DND-41 (cell line): ENCODE data around the gene KRT1.

Experiments
- ATAC-seq: fragments of 200-7000 bp; cut with Tn5 transposase; 3 replicates; pipeline ENCODE4 v1.9.1; 2021; ENCODE audit warnings: low read depth; ENCODE audit not compliant: insufficient read depth
- DNase-seq: peaks from one replicate; pipeline ENCODE4 v3.0.0-alpha.2; 2020
- H2AFZ ChIP-seq: 2 replicates; pipeline ENCODE4 v1.6.0; 2012; ENCODE audit warnings: low read depth, low read length
- H3K27ac ChIP-seq: 2 replicates; pipeline ENCODE4 v1.5.1; 2012; ENCODE audit warnings: low read length, inconsistent platforms
- H3K27me3 ChIP-seq: fragments of 200-600 bp; sonication (generic); 2 replicates; pipeline ENCODE4 v1.6.0; 2012; ENCODE audit warnings: low read length, mild to moderate bottlenecking, inconsistent platforms; ENCODE audit not compliant: insufficient read depth, poor library complexity
- H3K36me3 ChIP-seq: 2 replicates; pipeline ENCODE4 v1.5.1; 2012; ENCODE audit warnings: low read length, inconsistent platforms; ENCODE audit not compliant: insufficient read depth
- H3K4me1 ChIP-seq: 2 replicates; pipeline ENCODE4 v1.5.1; 2012; ENCODE audit warnings: mild to moderate bottlenecking, low read length; ENCODE audit not compliant: insufficient read depth
- H3K4me2 ChIP-seq: 2 replicates; pipeline ENCODE4 v1.6.0; 2012; ENCODE audit warnings: mild to moderate bottlenecking, moderate library complexity, low read length, inconsistent platforms; ENCODE audit not compliant: insufficient read depth
- H3K4me3 ChIP-seq, 2 experiments: fragments of 200-600 bp in 1 of 2; shearing (Covaris generic) in 1 of 2; 2 replicates each; pipeline ENCODE4 v1.5.1; 2012 to 2016; ENCODE audit warnings: inconsistent platforms in 2 of 2, low read length in 2 of 2, mild to moderate bottlenecking in 2 of 2, low read depth in 1 of 2, moderate library complexity in 1 of 2
- H3K79me2 ChIP-seq: 2 replicates; pipeline ENCODE4 v1.6.0; 2012; ENCODE audit warnings: low read length, inconsistent platforms; ENCODE audit not compliant: insufficient read depth
- H3K9ac ChIP-seq: 2 replicates; pipeline ENCODE4 v1.6.0; 2012; ENCODE audit warnings: low read depth, mild to moderate bottlenecking, inconsistent platforms, low read length, moderate library complexity
- H3K9me3 ChIP-seq: 2 replicates; pipeline ENCODE4 v1.5.1; 2012; ENCODE audit warnings: low read length, moderate library complexity, mild to moderate bottlenecking, inconsistent platforms; ENCODE audit not compliant: insufficient read depth, severe bottlenecking
- H4K20me1 ChIP-seq: 2 replicates; pipeline ENCODE4 v1.6.0; 2012; ENCODE audit warnings: low read length; ENCODE audit not compliant: insufficient read depth
- CTCF ChIP-seq: IDR thresholded peaks from 2 replicates; pipeline ENCODE4 v1.5.1; 2012; ENCODE audit warnings: borderline replicate concordance, low read length, moderate library complexity, mild to moderate bottlenecking; ENCODE audit not compliant: poor library complexity, severe bottlenecking; ENCODE audit errors: extremely low read depth
- EZH2 ChIP-seq: IDR thresholded peaks from 3 replicates; pipeline ENCODE4 v1.6.1; 2012; ENCODE audit warnings: borderline replicate concordance, low read depth, mild to moderate bottlenecking, moderate library complexity, low read length, inconsistent platforms; ENCODE audit not compliant: severe bottlenecking

Gene KRT1

GRCh38 chr12:52636592-52637258, 43.5 kb downstream of the KRT1 start:
- no peak overlapping the region for H3K27ac ChIP-seq
- H3K9me3 ChIP-seq: no peaks in the 10 kb centered on the region
- no peak overlapping the region for H3K9ac ChIP-seq
- no peaks in the 10 kb centered on the region for H3K4me1 ChIP-seq
- H4K20me1 ChIP-seq: 0 out of 2 replicates have a peak, but pooled peaks cover 4% of the 10 kb centered on the region
- DNase-seq: no peak
- no peak for ATAC-seq
- H2AFZ ChIP-seq: no peak overlapping the region
- TF ChIP-seq EZH2 (no peak), CTCF (no peak)
- no peaks in the 10 kb centered on the region for H3K79me2 ChIP-seq
- H3K27me3 ChIP-seq: peaks cover 7% of the 10 kb centered on the region
- H3K4me3 ChIP-seq: no peak overlapping the region
- H3K4me2 ChIP-seq: no peak overlapping the region
- H3K36me3 ChIP-seq: no peaks in the 10 kb centered on the region

DNA sequence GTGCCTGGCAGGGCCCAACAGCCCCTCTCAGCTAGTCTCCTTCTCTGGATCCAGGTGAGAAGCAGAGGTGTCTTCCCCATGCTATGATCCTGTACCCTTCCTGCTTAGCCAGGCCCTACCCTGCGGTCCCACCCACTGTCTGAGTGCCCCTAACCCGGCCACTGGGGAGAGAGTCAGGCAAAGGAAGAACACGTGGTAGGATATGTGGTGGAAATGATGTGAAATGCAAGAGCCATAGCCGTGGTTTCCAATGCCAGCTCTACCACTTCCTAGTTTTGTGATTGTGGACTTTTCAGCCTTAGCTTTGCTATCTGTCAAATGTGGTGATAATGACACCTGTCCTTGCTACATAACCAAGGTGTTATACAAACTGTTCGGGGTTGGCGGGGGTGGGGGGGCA, 44.0 kb downstream of the KRT1 start:
- H3K9ac ChIP-seq: no peak overlapping the region
- H3K4me3 ChIP-seq: no peak overlapping the region
- H3K4me1 ChIP-seq: no peaks in the 10 kb centered on the region
- no peak overlapping the region for H2AFZ ChIP-seq
- no peak overlapping the region for H3K27ac ChIP-seq
- H3K36me3 ChIP-seq: no peaks in the 10 kb centered on the region
- no peak for DNase-seq
- no peaks in the 10 kb centered on the region for H3K9me3 ChIP-seq
- H3K79me2 ChIP-seq: no peaks in the 10 kb centered on the region
- TF ChIP-seq EZH2 (no peak), CTCF (no peak)
- 0 out of 2 replicates have a peak, but pooled peaks cover 4% of the 10 kb centered on the region for H4K20me1 ChIP-seq
- H3K27me3 ChIP-seq: peaks cover 2% of the 10 kb centered on the region
- ATAC-seq: no peak
- no peak overlapping the region for H3K4me2 ChIP-seq

DNA sequence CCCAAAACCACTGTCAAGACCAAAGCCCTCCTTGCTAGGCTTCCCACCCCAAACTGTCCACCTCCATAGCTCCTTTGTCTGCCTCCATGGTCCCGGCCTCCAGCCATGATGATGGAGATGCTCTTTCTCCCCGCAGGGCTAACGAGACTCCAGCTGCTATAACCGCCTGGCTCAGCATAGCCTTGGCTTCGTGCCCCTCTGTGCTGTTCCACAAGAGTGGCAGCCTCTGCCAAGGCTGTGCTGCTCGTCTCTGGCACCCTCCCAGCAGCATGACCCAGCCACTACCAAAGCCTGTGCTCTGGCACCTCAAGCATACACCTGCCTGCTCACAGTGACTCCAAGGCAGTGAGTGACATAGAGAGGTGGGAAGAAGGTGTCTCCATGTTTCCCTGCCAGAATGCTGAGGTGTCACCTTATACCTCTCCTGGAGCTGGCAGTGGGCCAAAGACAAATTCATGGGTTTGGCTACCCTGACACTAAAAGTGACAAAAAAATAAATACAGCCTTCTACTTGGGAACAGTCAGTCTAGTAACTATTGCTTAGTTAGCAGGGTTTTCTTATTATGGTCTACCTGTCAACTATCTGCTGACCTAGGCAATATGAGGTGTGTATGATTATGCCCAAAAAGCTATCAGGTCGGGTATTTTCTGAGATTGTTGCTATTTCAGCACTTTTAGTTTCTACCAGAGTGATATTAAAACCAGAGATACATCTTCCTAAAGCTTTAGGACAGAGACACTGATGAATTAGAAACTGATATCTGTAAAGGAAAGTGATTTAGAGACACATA, 45.7 kb downstream of the KRT1 start:
- Histone ChIP-seq H3K36me3 (no peaks in the 10 kb centered on the region), H3K4me1 (no peaks in the 10 kb centered on the region), H2AFZ (no peak overlapping the region), H3K79me2 (no peaks in the 10 kb centered on the region), H4K20me1 (peaks cover 7% of the 10 kb centered on the region; the same call in 1 of the 2 replicates), H3K4me3 (no peak overlapping the region), H3K4me2 (no peak overlapping the region), H3K9me3 (no peaks in the 10 kb centered on the region), H3K9ac (no peak overlapping the region), H3K27me3 (no peaks in the 10 kb centered on the region), H3K27ac (no peak overlapping the region)
- TF ChIP-seq CTCF (no peak), EZH2 (no peak)
- no peak for DNase-seq
- ATAC-seq: no peak
